Endothelial cell of umbilical vein (primary cell): ENCODE measurements around the gene GLI1. TPM values are rescaled to one million over a fixed set of nuclear protein-coding genes. Genes with fewer than 3 reads are reported as not detected.

Experiments
- BruUV-seq: library from RNA; stranded (reverse); fragments of 400-500 nt; replicated peaks from 2 replicates; lab custom pipeline; 2021; lab: Mats Ljungman, UMichigan
- CTCF ChIA-PET: fragments of 300-600, 350-600 bp; sonication (Branson Sonifier 250); formaldehyde crosslinking; loops from one replicate; lab custom pipeline; 2021; ENCODE audit warnings: antibody characterized with exemption, inconsistent platforms; lab: Charles Lee
- POLR2A ChIA-PET: fragments of 300-600, 350-600 bp; sonication (Branson Sonifier 250); formaldehyde crosslinking; loops from one replicate; lab custom pipeline; 2021; ENCODE audit warnings: antibody characterized with exemption, inconsistent platforms; lab: Charles Lee
- DNase-seq: peaks from one replicate; pipeline ENCODE4 v3.0.0-alpha.2; 2011; ENCODE audit warnings: low read depth, low spot score
- FAIRE-seq: peaks from 2 replicates; lab custom pipeline; 2011; peaks lifted over from hg19 to GRCh38; lab: Jason Lieb, UNC
- H2AFZ ChIP-seq: 2 replicates; pipeline ENCODE4 v1.6.0; 2012; ENCODE audit warnings: low read depth, low read length, control low read depth, inconsistent platforms
- H3K27ac ChIP-seq: 2 replicates; pipeline ENCODE4 v1.5.1; 2011; ENCODE audit warnings: low read depth, mild to moderate bottlenecking, control low read depth, low read length, moderate library complexity; ENCODE audit not compliant: insufficient read depth
- H3K27me3 ChIP-seq, 2 experiments: 2 replicates each; pipeline versions ENCODE4 v1.6.0 to v1.6.1; 2011; ENCODE audit warnings: low read length in 2 of 2, mixed read lengths in 1 of 2; ENCODE audit not compliant: control insufficient read depth in 2 of 2, insufficient read depth in 2 of 2
- H3K36me3 ChIP-seq, 2 experiments: 2 replicates in 1 of 2; 3 replicates in 1 of 2; pipeline ENCODE4 v1.5.1; 2011; ENCODE audit warnings: low read length in 2 of 2, mild to moderate bottlenecking in 1 of 2, moderate library complexity in 1 of 2; ENCODE audit not compliant: control insufficient read depth in 2 of 2, insufficient read depth in 2 of 2; ENCODE audit errors: extremely low read depth in 1 of 2
- H3K4me1 ChIP-seq: 3 replicates; pipeline ENCODE4 v1.5.1; 2011; ENCODE audit warnings: mild to moderate bottlenecking, low read length; ENCODE audit not compliant: control insufficient read depth, insufficient read depth; ENCODE audit errors: extremely low read depth
- H3K4me2 ChIP-seq: 2 replicates; pipeline ENCODE4 v1.6.1; 2011; ENCODE audit warnings: low read length, control low read depth, mixed read lengths; ENCODE audit not compliant: insufficient read depth
- H3K4me3 ChIP-seq, 3 experiments: fragments of 200-600 bp in 1 of 3; sonication (generic), shearing (Covaris generic) in 1 of 3; replicated peaks in 1 of 3; 2 replicates each; pipeline ENCODE4 v1.5.1; 2011 to 2016; ENCODE audit warnings: control low read depth in 3 of 3, low read length in 3 of 3, mild to moderate bottlenecking in 2 of 3, inconsistent platforms in 1 of 3, low read depth in 1 of 3, moderate library complexity in 1 of 3; ENCODE audit not compliant: insufficient read depth in 1 of 3
- H3K79me2 ChIP-seq: 2 replicates; pipeline ENCODE4 v1.6.0; 2012; ENCODE audit warnings: low read length, inconsistent platforms; ENCODE audit not compliant: control insufficient read depth, insufficient read depth
- H3K9ac ChIP-seq: replicated peaks from 2 replicates; pipeline ENCODE3; 2011; ENCODE audit warnings: low read length, control low read depth; ENCODE audit not compliant: insufficient read depth; ENCODE audit errors: extremely low read depth
- H3K9me1 ChIP-seq: replicated peaks from 3 replicates; pipeline ENCODE4 v1.6.0; 2011; ENCODE audit warnings: mild to moderate bottlenecking, low read length; ENCODE audit not compliant: control insufficient read depth, insufficient read depth; ENCODE audit errors: extremely low read depth
- H3K9me3 ChIP-seq: replicated peaks from 2 replicates; pipeline ENCODE4 v1.5.1; 2012; ENCODE audit warnings: low read length, inconsistent platforms; ENCODE audit not compliant: control insufficient read depth, insufficient read depth
- H4K20me1 ChIP-seq: replicated peaks from 2 replicates; pipeline ENCODE3; 2011; ENCODE audit warnings: mild to moderate bottlenecking, low read length; ENCODE audit not compliant: control insufficient read depth, insufficient read depth; ENCODE audit errors: extremely low read depth
- EZH2 ChIP-seq: IDR thresholded peaks from 2 replicates; pipeline ENCODE4 v1.6.1; 2012; ENCODE audit warnings: borderline replicate concordance, low read depth, mild to moderate bottlenecking, moderate library complexity, low read length, inconsistent platforms; ENCODE audit not compliant: severe bottlenecking
- FOS ChIP-seq: IDR thresholded peaks from 2 replicates; pipeline ENCODE4 v1.6.1; 2011; ENCODE audit warnings: mild to moderate bottlenecking, low read length, moderate library complexity, borderline replicate concordance; ENCODE audit not compliant: insufficient read depth
- GATA2 ChIP-seq: IDR thresholded peaks from 2 replicates; pipeline ENCODE4 v1.7.0; 2011; ENCODE audit warnings: low read depth, mild to moderate bottlenecking, moderate library complexity, mixed read lengths, low read length; ENCODE audit not compliant: insufficient read length, insufficient read depth
- JUN ChIP-seq: IDR thresholded peaks from 2 replicates; pipeline ENCODE4 v1.6.1; 2011; ENCODE audit warnings: borderline replicate concordance, low read depth; ENCODE audit not compliant: insufficient read length, insufficient read depth
- MYC ChIP-seq: IDR thresholded peaks from one replicate; pipeline ENCODE4 v1.6.1; 2011; ENCODE audit warnings: mild to moderate bottlenecking, low read depth, low read length
- POLR2AphosphoS5 ChIP-seq: IDR thresholded peaks from 2 replicates; pipeline ENCODE4 v1.6.1; 2012; ENCODE audit warnings: low read depth, mild to moderate bottlenecking, control low read depth, low read length, moderate library complexity; ENCODE audit not compliant: insufficient read depth
- dilution Hi-C: fragments of 300-500 bp; cut with MboI; formaldehyde crosslinking; loops from one replicate; pipeline ENCODE4 v1.15.0; 2019; ENCODE audit warnings: low sequenced_read_pairs; ENCODE audit not compliant: extremely low pct_ligation_motif_present
- intact Hi-C: fragments of 100-400 bp; cut with micrococcal nuclease; formaldehyde crosslinking; loops from one replicate; pipeline ENCODE4 v1.10.0; 2022
- polyA plus RNA-seq, 4 experiments: library from polyadenylated mRNA; depleted of rRNA in 3 of 4; stranded (reverse) in 3 of 4; unstranded in 1 of 4; fragments of >200 nt; gene quantifications; 2 replicates each; pipeline versions ENCODE4 v1.2.1 to v1.2.3, GENCODE V29; 2011 to 2012; ENCODE audit warnings: missing spikeins in 1 of 4
- total RNA-seq: library from RNA; stranded (reverse); gene quantifications from 2 replicates; pipeline ENCODE4 v1.2.3, GENCODE V29; 2021
- TF ChIP-seq, protein P1 (sequence below), 2 donors: IDR thresholded peaks; 1 replicate in 1 of 2; 2 replicates in 1 of 2; pipeline ENCODE4 v1.5.1; 2011; ENCODE audit warnings: low read length in 2 of 2, mild to moderate bottlenecking in 2 of 2, moderate library complexity in 2 of 2, control low read depth in 1 of 2, inconsistent platforms in 1 of 2, low read depth in 1 of 2; ENCODE audit not compliant: insufficient read depth in 1 of 2; ENCODE audit errors: extremely low read depth in 1 of 2
- TF ChIP-seq, protein P2 (sequence below): IDR thresholded peaks from 2 replicates; pipeline ENCODE4 v1.6.1; 2011; ENCODE audit not compliant: insufficient read depth, insufficient read length

The GLI1 gene
- total and polyA plus RNA-seq, 2 donors (not counting 3 experiments of a cell fraction or from before 2014, with no cell fraction given), result 0.10 to 0.29 TPM

DNA sequence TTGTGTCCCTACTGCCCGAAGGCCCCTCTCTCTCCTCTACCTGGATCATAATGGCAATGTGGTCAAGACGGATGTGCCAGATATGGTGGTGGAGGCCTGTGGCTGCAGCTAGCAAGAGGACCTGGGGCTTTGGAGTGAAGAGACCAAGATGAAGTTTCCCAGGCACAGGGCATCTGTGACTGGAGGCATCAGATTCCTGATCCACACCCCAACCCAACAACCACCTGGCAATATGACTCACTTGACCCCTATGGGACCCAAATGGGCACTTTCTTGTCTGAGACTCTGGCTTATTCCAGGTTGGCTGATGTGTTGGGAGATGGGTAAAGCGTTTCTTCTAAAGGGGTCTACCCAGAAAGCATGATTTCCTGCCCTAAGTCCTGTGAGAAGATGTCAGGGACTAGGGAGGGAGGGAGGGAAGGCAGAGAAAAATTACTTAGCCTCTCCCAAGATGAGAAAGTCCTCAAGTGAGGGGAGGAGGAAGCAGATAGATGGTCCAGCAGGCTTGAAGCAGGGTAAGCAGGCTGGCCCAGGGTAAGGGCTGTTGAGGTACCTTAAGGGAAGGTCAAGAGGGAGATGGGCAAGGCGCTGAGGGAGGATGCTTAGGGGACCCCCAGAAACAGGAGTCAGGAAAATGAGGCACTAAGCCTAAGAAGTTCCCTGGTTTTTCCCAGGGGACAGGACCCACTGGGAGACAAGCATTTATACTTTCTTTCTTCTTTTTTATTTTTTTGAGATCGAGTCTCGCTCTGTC, 2.7 kb upstream of the GLI1 start:
- Histone ChIP-seq H3K27me3 (peaks cover 5 to 8% of the 10 kb centered on the region in 2 experiments), H3K4me3 (no peak overlapping the region), H2AFZ (no peak overlapping the region), H4K20me1 (no peaks in the 10 kb centered on the region), H3K9ac (no peak overlapping the region), H3K4me2 (no peak overlapping the region), H3K9me3 (no peaks in the 10 kb centered on the region), H3K4me1 (peaks cover 18% of the 10 kb centered on the region), H3K9me1 (no peaks in the 10 kb centered on the region), H3K79me2 (no peaks in the 10 kb centered on the region), H3K36me3 (no peaks in the 10 kb centered on the region), H3K27ac (no peak overlapping the region)
- intact Hi-C loops (no loop called here), dilution Hi-C loops (no loop called here)
- no peak for DNase-seq
- no peak for FAIRE-seq
- CTCF ChIA-PET, result interaction anchor here (1.3 to 7.9 kb wide), 4 partner anchors 12 to 168 kb away, joined by 4 to 394 read pairs (median 4); no protein-coding TSS in a partner anchor
- POLR2A ChIA-PET, result no interaction called here
- TF ChIP-seq JUN, result no peak
- TF ChIP-seq EZH2, result no peak
- no peak for TF ChIP-seq FOS
- no peak for TF ChIP-seq POLR2AphosphoS5
- TF ChIP-seq, protein P1, sequence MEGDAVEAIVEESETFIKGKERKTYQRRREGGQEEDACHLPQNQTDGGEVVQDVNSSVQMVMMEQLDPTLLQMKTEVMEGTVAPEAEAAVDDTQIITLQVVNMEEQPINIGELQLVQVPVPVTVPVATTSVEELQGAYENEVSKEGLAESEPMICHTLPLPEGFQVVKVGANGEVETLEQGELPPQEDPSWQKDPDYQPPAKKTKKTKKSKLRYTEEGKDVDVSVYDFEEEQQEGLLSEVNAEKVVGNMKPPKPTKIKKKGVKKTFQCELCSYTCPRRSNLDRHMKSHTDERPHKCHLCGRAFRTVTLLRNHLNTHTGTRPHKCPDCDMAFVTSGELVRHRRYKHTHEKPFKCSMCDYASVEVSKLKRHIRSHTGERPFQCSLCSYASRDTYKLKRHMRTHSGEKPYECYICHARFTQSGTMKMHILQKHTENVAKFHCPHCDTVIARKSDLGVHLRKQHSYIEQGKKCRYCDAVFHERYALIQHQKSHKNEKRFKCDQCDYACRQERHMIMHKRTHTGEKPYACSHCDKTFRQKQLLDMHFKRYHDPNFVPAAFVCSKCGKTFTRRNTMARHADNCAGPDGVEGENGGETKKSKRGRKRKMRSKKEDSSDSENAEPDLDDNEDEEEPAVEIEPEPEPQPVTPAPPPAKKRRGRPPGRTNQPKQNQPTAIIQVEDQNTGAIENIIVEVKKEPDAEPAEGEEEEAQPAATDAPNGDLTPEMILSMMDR (IDR thresholded peaks at IDR 0.05; ENCODE audit: extremely low read depth in 1 of 2, insufficient read depth in 1 of 2, low read depth in 1 of 2, low read length in 2 of 2), result no peak
- TF ChIP-seq MYC, result no peak
- TF ChIP-seq GATA2, result no peak
- TF ChIP-seq, protein P2, sequence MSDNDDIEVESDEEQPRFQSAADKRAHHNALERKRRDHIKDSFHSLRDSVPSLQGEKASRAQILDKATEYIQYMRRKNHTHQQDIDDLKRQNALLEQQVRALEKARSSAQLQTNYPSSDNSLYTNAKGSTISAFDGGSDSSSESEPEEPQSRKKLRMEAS, result no peak
- no TSS peak for BruUV-seq
